NCI-H2196 treated with DMSO at 0.1 percent for 48 hours (cell line): ENCODE measurements around the gene ACACA.

Source experiments
- DNase-seq: peaks from one replicate; lab custom pipeline; 2025; ENCODE audit not compliant: unreplicated experiment; lab: John Stamatoyannopoulos, UW

Gene ACACA

GRCh38 chr17:37050920-37051319 lies 355.7 kb downstream of the ACACA start:
- DNase-seq, result no peak

- DNase-seq, result no peak
Measured at GRCh38 chr17:37048811-37049210, 357.8 kb downstream of the ACACA start.

DNA sequence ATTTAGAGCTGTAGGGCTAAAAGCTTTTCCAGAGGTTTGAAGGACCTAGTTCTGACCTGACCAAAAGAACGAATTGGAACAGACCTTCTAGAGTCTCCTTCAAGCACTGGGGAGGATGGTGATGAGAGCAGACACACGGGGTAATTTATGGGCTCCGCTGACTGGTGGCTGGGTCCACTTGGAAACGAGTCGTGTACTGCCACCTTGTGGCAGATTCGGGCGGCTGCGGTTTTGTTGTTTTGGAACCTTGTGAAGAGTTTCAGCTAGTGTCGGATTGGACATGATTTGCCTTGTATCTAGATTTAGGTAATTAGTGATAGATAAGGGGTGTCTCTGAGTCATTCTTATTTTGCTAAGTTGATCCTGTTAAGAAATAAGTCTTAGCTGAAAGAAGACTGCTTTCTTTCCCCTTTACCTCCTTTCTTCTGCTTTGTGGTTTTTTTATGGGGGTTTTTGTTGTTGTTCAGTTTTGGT lies 359.0 kb downstream of the ACACA start:
- peak; percentile 39 for DNase-seq

DNA sequence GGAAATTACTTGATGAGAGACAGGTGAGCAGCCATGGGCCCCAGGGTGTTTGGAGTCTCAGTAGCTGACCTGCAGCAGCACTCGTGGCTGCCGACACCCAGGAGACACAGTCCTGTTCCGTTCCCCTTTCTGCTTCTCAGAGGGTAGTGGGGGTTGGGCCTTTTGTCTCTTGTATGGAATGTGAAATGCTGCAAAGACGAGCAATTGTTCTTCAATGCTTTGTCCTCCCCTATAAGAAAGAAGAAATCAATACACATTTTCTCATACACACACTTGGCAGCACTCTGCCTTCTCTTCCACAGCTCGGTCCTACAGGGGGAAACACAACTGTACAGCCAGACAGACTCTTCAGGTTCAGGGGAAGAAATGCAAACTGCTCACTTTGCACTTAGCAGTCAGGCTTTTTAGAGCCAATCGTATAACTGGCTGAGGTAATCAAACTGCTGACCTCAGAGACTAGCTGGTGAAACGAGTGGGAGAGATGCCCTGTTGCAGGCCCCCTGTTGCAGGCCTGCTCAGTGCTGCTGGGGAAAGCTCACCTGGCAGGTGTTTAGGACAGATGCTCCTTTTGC lies 361.2 kb downstream of the ACACA start:
- no peak for DNase-seq

DNA sequence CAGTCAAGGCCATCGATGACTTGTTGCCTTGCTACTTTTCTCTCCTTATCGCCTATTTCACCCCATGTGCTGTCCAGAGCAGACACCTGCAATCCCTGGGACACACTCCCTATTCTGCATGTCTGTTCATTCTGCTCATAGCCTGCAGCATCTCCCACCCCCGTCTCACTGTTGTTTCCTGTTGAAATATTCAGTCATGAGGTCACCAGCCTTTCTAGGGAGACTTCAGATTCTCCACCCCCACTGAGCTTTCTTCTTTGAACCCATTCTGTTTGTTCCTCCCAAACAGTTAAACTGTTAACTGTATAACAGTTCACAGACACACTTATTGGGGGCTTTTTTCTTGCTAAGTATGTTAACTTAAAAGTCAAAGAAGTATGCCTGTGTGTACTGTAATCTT lies 363.4 kb downstream of the ACACA start:
- no peak for DNase-seq

DNA sequence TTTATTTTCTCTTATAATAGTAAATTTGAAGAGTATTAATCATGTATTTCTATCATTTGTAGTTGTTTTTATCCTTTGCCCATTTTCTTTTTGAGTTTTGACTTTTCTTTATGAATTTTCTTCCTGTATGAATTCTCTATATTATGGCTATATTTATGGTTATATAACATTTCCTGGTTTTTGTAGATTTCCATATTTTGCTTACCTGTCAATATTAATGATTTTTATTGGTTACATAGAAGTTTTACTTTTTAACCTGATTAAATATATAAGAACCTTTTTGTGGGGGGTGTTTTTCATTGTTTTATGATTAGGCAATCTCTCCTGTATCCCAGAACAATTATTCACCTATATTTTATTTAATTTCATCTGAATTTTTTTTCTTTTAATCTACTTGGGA lies 364.7 kb downstream of the ACACA start:
- DNase-seq, result no peak

GRCh38 chr17:37039269-37039668 lies 367.4 kb downstream of the ACACA start:
- no peak for DNase-seq

DNA sequence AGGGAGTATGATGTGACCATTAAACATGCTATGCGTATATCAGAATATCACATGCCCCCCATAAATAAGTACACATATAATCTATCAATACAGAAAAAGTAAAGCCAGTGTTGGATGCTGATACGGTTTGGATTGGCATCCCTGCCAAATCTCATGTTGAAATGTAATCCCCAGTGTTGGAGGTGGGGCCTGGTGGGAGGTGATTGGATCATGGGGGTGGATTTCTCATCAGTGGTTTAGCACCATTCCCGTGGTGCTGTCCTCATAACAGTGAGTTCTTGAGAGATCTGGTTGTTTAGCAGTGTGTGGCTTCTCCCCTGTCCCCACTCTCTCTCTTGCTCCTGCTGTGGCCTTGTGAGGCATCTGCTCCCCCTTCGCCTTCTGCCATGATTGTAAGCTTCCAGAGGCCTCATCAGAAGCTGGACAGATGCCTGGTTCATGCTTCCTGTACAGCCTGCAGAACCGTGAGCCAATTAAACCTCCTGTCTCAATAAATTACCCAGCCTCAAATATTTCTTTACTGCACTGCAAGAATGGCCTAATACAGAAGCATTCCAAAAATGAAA lies 369.0 kb downstream of the ACACA start:
- no peak for DNase-seq
